Stimulated activated effector memory CD8-positive, alpha-beta T cell treated with anti-CD3 and anti-CD28 coated beads, Interleukin-12 subunit alpha, Interleukin-12 subunit beta, amount 100 ng/mL, for 72 hours (primary cell): ENCODE measurements around the gene FAM78B.

Experiments
- ATAC-seq: fragments of 150-1000 bp; cut with Tn5 transposase; 2 replicates; pipeline ENCODE4 v1.10.0; 2021
- DNase-seq, 2 donors: peaks; one replicate each; pipeline ENCODE4 v3.0.0; 2021 to 2022; ENCODE audit warnings: low spot score in 2 of 2
- H3K27ac Mint-ChIP-seq: one replicate; pipeline ENCODE4 v1.8.0; 2022; ENCODE audit warnings: mild to moderate bottlenecking, mixed read lengths
- H3K36me3 Mint-ChIP-seq: one replicate; pipeline ENCODE4 v1.8.0; 2022; ENCODE audit warnings: mild to moderate bottlenecking, mixed read lengths
- H3K4me1 Mint-ChIP-seq: one replicate; pipeline ENCODE4 v1.8.0; 2022; ENCODE audit warnings: mixed read lengths
- H3K4me3 Mint-ChIP-seq: one replicate; pipeline ENCODE4 v1.8.0; 2022; ENCODE audit warnings: mild to moderate bottlenecking, mixed read lengths
- H3K9me3 Mint-ChIP-seq: one replicate; pipeline ENCODE4 v1.8.0; 2022; ENCODE audit warnings: mixed read lengths

The FAM78B gene

GRCh38 chr1:166170726-166171125 lies 3.9 kb upstream of the FAM78B start:
- ATAC-seq = peak; percentile 29
- H3K9me3 Mint-ChIP-seq = no peaks in the 10 kb centered on the region
- DNase-seq = no peak
- no peaks in the 10 kb centered on the region for H3K36me3 Mint-ChIP-seq
- peaks cover 3% of the 10 kb centered on the region for H3K4me1 Mint-ChIP-seq
- H3K4me3 Mint-ChIP-seq = no peak overlapping the region
- H3K27ac Mint-ChIP-seq = no peak overlapping the region

GRCh38 chr1:166170075-166170474 lies 3.3 kb upstream of the FAM78B start:
- DNase-seq = no peak
- H3K4me3 Mint-ChIP-seq = no peak overlapping the region
- no peak for ATAC-seq
- H3K4me1 Mint-ChIP-seq = peaks cover 7% of the 10 kb centered on the region
- no peaks in the 10 kb centered on the region for H3K36me3 Mint-ChIP-seq
- H3K27ac Mint-ChIP-seq = no peak overlapping the region
- no peaks in the 10 kb centered on the region for H3K9me3 Mint-ChIP-seq

DNA sequence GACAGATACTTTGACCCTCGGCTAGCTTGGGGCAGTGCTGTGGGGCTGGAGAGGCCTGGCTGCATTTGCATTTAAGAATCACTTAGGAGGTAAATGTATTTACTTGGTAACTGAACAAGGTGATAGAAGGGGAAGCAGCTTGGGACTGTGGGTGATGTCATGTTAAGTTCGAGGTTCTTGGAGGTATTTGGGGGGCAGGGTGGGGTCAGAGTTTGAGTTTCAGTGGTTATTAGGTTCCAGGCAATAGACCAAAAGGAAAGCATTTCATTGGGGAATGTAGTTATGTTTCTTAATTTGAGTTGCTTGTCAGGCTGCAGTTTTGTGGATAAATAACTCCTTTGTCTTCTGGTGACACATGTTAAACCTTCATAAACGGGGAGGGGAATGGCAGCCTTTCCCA lies 2.4 kb upstream of the FAM78B start:
- H3K36me3 Mint-ChIP-seq = no peaks in the 10 kb centered on the region
- H3K4me1 Mint-ChIP-seq = peaks cover 7% of the 10 kb centered on the region
- H3K4me3 Mint-ChIP-seq = no peak overlapping the region
- DNase-seq (no peak), ATAC-seq (no peak)
- H3K27ac Mint-ChIP-seq = no peak overlapping the region
- H3K9me3 Mint-ChIP-seq = no peaks in the 10 kb centered on the region

GRCh38 chr1:166167572-166167925 lies 748 bp upstream of the FAM78B start:
- DNase-seq (no peak), ATAC-seq (no peak)
- Mint-ChIP-seq H3K4me3 (peak overlapping the region; percentile 18), H3K36me3 (no peaks in the 10 kb centered on the region), H3K27ac (no peak overlapping the region), H3K4me1 (peaks cover 7% of the 10 kb centered on the region), H3K9me3 (no peaks in the 10 kb centered on the region)

DNA sequence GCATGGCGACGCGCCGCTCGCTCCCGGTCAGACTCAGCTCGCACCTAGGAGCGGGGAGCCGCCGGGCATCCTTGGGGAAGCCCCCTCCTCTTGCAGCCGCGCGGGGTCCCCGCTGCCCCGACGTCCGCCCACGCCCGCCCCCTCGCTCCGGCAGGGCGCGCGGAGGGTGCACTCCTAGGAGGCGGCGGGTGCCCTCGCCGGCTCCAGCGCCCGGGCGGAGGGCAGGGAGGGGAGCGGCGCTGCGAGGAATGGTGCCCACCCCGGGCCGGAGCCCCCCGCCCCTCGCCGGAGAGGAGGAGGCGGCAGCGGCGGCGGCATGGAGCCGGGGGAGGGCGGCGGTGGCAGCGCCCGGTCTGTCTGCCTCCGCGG lies 488 bp downstream of the FAM78B start:
- Mint-ChIP-seq H3K36me3 (no peaks in the 10 kb centered on the region), H3K27ac (no peak overlapping the region), H3K4me1 (peaks cover 7% of the 10 kb centered on the region), H3K9me3 (no peaks in the 10 kb centered on the region), H3K4me3 (peak overlapping the region; percentile 55)
- no peak for DNase-seq
- no peak for ATAC-seq

DNA sequence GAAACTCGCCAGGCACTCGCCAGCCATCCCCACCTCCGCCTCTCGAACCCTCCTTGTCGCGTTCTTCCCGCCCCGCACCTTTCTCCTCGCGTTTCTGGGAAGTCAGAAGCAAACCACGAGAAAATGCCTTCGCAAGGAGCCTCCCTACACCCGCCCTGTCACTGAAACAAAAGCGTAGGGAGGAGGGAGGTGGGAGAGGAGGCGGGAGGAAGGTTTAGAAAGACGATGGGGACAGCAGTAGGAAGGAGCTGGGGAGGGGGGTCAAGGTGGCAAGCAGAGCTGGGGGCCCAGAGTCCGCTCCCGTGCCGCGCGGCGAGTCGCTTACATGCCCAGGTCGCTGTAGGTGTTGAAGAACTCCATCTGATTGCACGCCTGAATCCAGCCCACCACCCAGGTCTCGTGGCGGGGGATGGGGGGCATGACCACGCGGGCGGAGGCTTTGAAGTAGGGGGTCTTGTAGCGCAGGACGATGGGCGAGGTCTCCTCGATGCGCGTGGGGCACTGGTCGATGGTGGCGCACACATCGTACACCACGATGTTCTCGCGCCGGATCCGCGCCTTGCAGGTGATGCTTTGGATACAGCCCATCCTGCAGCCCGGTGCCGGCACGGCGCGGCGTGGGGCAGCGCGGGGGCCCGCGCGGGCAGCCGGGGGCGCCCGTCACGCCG lies 1.0 kb downstream of the FAM78B start:
- peak; percentile 22 for ATAC-seq
- H3K27ac Mint-ChIP-seq = no peak overlapping the region

DNA sequence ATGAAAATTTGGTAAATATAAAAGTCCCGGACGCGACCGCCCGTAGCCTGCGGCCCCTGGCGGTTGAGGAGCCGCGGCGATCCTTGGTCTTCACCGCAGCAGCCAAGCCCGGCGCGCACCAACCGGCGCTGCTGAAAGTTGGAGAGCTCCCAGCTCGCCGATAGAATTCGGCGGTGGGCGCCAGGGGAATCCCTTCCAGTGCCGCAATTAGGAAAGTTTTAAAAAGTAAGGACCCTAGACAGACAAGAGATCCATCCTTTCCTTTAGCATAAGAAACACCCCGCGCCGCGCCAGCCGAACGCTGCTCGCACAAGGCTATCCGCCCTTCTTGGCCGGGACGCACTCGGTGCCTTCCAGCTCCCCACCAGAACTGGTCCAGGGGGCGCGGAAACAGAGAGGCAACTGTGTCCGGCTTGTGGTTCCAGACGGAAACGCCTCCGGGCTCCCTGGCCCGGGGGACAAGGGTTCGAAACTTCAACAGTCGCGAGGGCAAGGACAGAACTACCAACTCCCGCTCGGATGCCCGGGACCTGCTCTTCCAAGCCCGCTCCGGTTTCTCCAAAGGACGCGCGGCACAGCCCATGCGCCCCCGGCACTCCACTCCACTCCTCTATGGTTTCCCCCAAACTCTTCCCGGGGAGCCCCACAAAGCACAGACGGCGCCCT lies 1.7 kb downstream of the FAM78B start:
- no peak overlapping the region for H3K27ac Mint-ChIP-seq
- no peak for DNase-seq
- peak overlapping the region; percentile 55 for H3K4me3 Mint-ChIP-seq
- ATAC-seq = no peak
- peaks cover 7% of the 10 kb centered on the region for H3K4me1 Mint-ChIP-seq
- H3K9me3 Mint-ChIP-seq = no peaks in the 10 kb centered on the region
- no peaks in the 10 kb centered on the region for H3K36me3 Mint-ChIP-seq

More for the DNA sequence above, 1.0 kb downstream of the FAM78B start:
- DNase-seq = peak in 1 of 2 donors; percentile 48
- Mint-ChIP-seq H3K4me1 (peaks cover 7% of the 10 kb centered on the region), H3K9me3 (no peaks in the 10 kb centered on the region), H3K36me3 (no peaks in the 10 kb centered on the region), H3K4me3 (peak overlapping the region; percentile 55)

DNA sequence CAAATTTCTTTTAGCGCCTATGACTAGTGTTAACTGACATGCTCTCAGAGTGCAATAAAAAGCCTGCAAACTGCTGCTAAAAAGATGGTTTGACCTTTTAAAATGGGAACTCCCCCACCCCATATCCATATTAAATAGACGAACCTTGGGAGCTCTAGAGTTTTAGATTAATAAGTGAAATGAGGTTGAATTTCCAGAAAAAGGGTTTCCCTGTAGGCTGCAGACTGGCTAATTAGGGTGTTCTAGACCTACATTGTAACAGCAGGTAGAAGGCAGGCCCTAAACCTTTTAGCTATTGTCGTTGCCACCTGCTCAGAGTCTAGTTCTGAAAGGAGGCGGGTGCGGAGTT lies 2.2 kb downstream of the FAM78B start:
- no peak for ATAC-seq
- no peak for DNase-seq
- H3K9me3 Mint-ChIP-seq = no peaks in the 10 kb centered on the region
- H3K27ac Mint-ChIP-seq = no peak overlapping the region
- H3K36me3 Mint-ChIP-seq = no peaks in the 10 kb centered on the region
- peaks cover 7% of the 10 kb centered on the region for H3K4me1 Mint-ChIP-seq
- peak overlapping the region; percentile 55 for H3K4me3 Mint-ChIP-seq

- Mint-ChIP-seq H3K9me3 (no peaks in the 10 kb centered on the region), H3K27ac (no peak overlapping the region), H3K4me3 (no peak overlapping the region), H3K4me1 (no peaks in the 10 kb centered on the region), H3K36me3 (no peaks in the 10 kb centered on the region)
- ATAC-seq = no peak
- no peak for DNase-seq
Observed at GRCh38 chr1:166159656-166160055, 7.1 kb downstream of the FAM78B start.

GRCh38 chr1:166156674-166157073 lies 10.1 kb downstream of the FAM78B start:
- Mint-ChIP-seq H3K9me3 (no peaks in the 10 kb centered on the region), H3K36me3 (no peaks in the 10 kb centered on the region)

GRCh38 chr1:166155108-166155507 lies 11.7 kb downstream of the FAM78B start:
- H3K4me3 Mint-ChIP-seq = no peak overlapping the region
- DNase-seq = no peak
- ATAC-seq = no peak
- no peak overlapping the region for H3K27ac Mint-ChIP-seq
- no peaks in the 10 kb centered on the region for H3K9me3 Mint-ChIP-seq
- no peaks in the 10 kb centered on the region for H3K36me3 Mint-ChIP-seq
- no peaks in the 10 kb centered on the region for H3K4me1 Mint-ChIP-seq

More at GRCh38 chr1:166156674-166157073, 10.1 kb downstream of the FAM78B start:
- ATAC-seq (no peak), DNase-seq (no peak)
- Mint-ChIP-seq H3K27ac (no peak overlapping the region), H3K4me1 (no peaks in the 10 kb centered on the region), H3K4me3 (no peak overlapping the region)

GRCh38 chr1:166153525-166154314 lies 13.1 kb downstream of the FAM78B start:
- H3K9me3 Mint-ChIP-seq = no peaks in the 10 kb centered on the region
- no peak overlapping the region for H3K27ac Mint-ChIP-seq
- ATAC-seq (peak; percentile 33), DNase-seq (no peak)
- no peak overlapping the region for H3K4me3 Mint-ChIP-seq
- H3K4me1 Mint-ChIP-seq = no peaks in the 10 kb centered on the region
- no peaks in the 10 kb centered on the region for H3K36me3 Mint-ChIP-seq

DNA sequence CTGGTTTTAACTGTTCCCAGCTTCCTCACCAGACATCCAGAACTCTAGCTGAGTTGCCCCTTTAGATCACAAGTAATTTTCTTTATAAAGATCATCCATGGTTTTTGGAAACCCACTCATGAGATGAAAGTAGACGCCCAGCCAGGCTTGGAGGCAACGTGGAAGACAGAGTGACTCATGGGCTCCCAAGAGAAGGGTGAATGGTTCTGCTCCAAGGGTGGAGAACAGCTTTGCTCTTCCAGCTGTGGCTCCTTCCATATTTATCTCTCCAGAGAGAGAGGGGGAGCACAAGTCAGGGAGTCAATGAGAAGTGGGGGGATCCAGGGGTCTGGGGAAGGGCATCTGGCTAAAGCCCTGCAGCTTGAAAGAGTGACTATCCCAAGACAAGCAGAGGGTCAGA lies 13.8 kb downstream of the FAM78B start:
- no peaks in the 10 kb centered on the region for H3K4me1 Mint-ChIP-seq
- H3K36me3 Mint-ChIP-seq = no peaks in the 10 kb centered on the region
- ATAC-seq (no peak), DNase-seq (no peak)
- H3K4me3 Mint-ChIP-seq = no peak overlapping the region
- H3K9me3 Mint-ChIP-seq = no peaks in the 10 kb centered on the region
- no peak overlapping the region for H3K27ac Mint-ChIP-seq

GRCh38 chr1:166151804-166152203 lies 15.0 kb downstream of the FAM78B start:
- Mint-ChIP-seq H3K27ac (no peak overlapping the region), H3K4me3 (no peak overlapping the region), H3K4me1 (no peaks in the 10 kb centered on the region), H3K36me3 (no peaks in the 10 kb centered on the region), H3K9me3 (no peaks in the 10 kb centered on the region)
- DNase-seq (no peak), ATAC-seq (no peak)

- H3K4me3 Mint-ChIP-seq = no peak overlapping the region
- DNase-seq (no peak), ATAC-seq (no peak)
- H3K36me3 Mint-ChIP-seq = no peaks in the 10 kb centered on the region
- no peak overlapping the region for H3K27ac Mint-ChIP-seq
- H3K9me3 Mint-ChIP-seq = no peaks in the 10 kb centered on the region
- peaks cover 6% of the 10 kb centered on the region for H3K4me1 Mint-ChIP-seq
Observed at GRCh38 chr1:166145499-166145898, 21.3 kb downstream of the FAM78B start.

DNA sequence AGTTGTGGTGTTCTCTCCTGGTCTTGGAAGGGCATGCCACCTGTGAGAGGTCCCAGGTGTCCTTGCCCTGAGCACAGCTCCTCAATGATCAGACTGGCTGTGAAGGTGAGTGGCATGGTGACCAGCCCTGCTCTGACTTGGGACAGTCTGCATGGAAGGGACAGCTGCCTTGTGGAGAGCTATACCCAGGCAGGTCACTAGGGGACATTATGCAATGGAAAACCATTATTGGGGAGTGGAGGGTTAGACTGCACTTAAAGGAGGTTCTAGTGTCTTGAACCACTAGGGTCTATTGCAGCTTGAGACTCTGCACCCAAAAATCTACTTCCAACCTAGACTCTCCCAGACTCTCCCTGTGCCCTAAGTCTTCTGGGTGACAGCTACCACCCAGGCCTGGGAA lies 24.8 kb downstream of the FAM78B start:
- no peaks in the 10 kb centered on the region for H3K36me3 Mint-ChIP-seq
- DNase-seq (no peak), ATAC-seq (no peak)
- H3K9me3 Mint-ChIP-seq = no peaks in the 10 kb centered on the region
- H3K27ac Mint-ChIP-seq = no peak overlapping the region
- H3K4me1 Mint-ChIP-seq = peaks cover 6% of the 10 kb centered on the region
- H3K4me3 Mint-ChIP-seq = no peak overlapping the region
